Liver (tissue), 9 donors: ENCODE results near the gene NLRP4. TPM values are rescaled to one million over a fixed set of nuclear protein-coding genes. Genes with fewer than 3 reads are reported as not detected.

Source experiments
- DNase-seq: peaks from one replicate; pipeline ENCODE4 v3.0.0-alpha.2; 2017; ENCODE audit warnings: low spot score
- H3K27ac ChIP-seq, 2 donors: one replicate each; pipeline ENCODE4 v1.7.0; 2013; ENCODE audit warnings: inconsistent platforms in 2 of 2, low read length in 2 of 2, control low read depth in 1 of 2, low read depth in 1 of 2, mild to moderate bottlenecking in 1 of 2
- H3K27me3 ChIP-seq, 4 donors: one replicate each; pipeline versions ENCODE4 v1.6.1 to v1.7.0; 2013; ENCODE audit warnings: low read length in 3 of 4, inconsistent platforms in 1 of 4, mild to moderate bottlenecking in 1 of 4, moderate library complexity in 1 of 4; ENCODE audit not compliant: control insufficient read depth in 4 of 4, insufficient read depth in 4 of 4
- H3K36me3 ChIP-seq, 4 donors: one replicate each; pipeline versions ENCODE4 v1.6.1 to v1.7.0; 2013; ENCODE audit warnings: low read length in 3 of 4, mild to moderate bottlenecking in 3 of 4, low read depth in 1 of 4, moderate library complexity in 1 of 4; ENCODE audit not compliant: control insufficient read depth in 4 of 4, insufficient read depth in 3 of 4
- H3K4me1 ChIP-seq, 4 donors: one replicate each; pipeline versions ENCODE4 v1.6.1 to v1.7.0; 2013; ENCODE audit warnings: low read length in 3 of 4, mild to moderate bottlenecking in 3 of 4, moderate library complexity in 1 of 4; ENCODE audit not compliant: control insufficient read depth in 4 of 4, insufficient read depth in 4 of 4
- H3K4me3 ChIP-seq, 3 donors: one replicate each; pipeline versions ENCODE4 v1.6.1 to v1.7.0; 2013; ENCODE audit warnings: low read length in 3 of 3, control low read depth in 1 of 3, low read depth in 1 of 3, mild to moderate bottlenecking in 1 of 3
- H3K9ac ChIP-seq, 2 donors: one replicate each; pipeline ENCODE4 v1.7.0; 2013; ENCODE audit warnings: low read length in 2 of 2, mild to moderate bottlenecking in 2 of 2, moderate library complexity in 2 of 2, control low read depth in 1 of 2, low read depth in 1 of 2
- H3K9me3 ChIP-seq, 4 donors: one replicate each; pipeline versions ENCODE4 v1.6.1 to v1.7.0; 2013; ENCODE audit warnings: low read length in 3 of 4; ENCODE audit not compliant: control insufficient read depth in 4 of 4
- ATF3 ChIP-seq: IDR thresholded peaks from 2 replicates; pipeline ENCODE4 v1.6.1; 2016; ENCODE audit warnings: antibody characterized with exemption
- CTCF ChIP-seq: fragments of 150-350 bp; IDR thresholded peaks from 2 replicates; pipeline ENCODE4 v1.5.1; 2017; ENCODE audit warnings: improper control_type of control experiment, low read depth, low read length; ENCODE audit not compliant: missing input control
- EGR1 ChIP-seq, 2 donors: IDR thresholded peaks; 2 replicates each; pipeline ENCODE4 v1.6.1; 2016 to 2018; ENCODE audit warnings: antibody characterized with exemption in 2 of 2, low read depth in 2 of 2
- FOXA1 ChIP-seq: IDR thresholded peaks from 2 replicates; pipeline ENCODE4 v1.6.1; 2016; ENCODE audit warnings: antibody characterized with exemption
- FOXA2 ChIP-seq: IDR thresholded peaks from 2 replicates; pipeline ENCODE4 v1.6.1; 2016; ENCODE audit warnings: antibody characterized with exemption
- HNF4A ChIP-seq, 2 donors: conservative IDR thresholded peaks; 2 replicates each; pipeline ENCODE4 v1.6.1; 2016; ENCODE audit warnings: antibody characterized with exemption in 2 of 2, mild to moderate bottlenecking in 2 of 2
- HNF4G ChIP-seq: IDR thresholded peaks from 2 replicates; pipeline ENCODE4 v1.6.1; 2016; ENCODE audit warnings: antibody characterized with exemption
- JUND ChIP-seq, 2 donors: IDR thresholded peaks; 2 replicates each; pipeline ENCODE4 v1.6.1; 2016; ENCODE audit warnings: antibody characterized with exemption in 2 of 2
- RAD21 ChIP-seq, 2 donors: IDR thresholded peaks; 2 replicates each; pipeline ENCODE4 v1.6.1; 2016; ENCODE audit warnings: antibody characterized with exemption in 2 of 2, mild to moderate bottlenecking in 2 of 2
- REST ChIP-seq: IDR thresholded peaks from 2 replicates; pipeline ENCODE4 v1.6.1; 2016; ENCODE audit warnings: antibody characterized with exemption, mild to moderate bottlenecking
- ZBTB33 ChIP-seq: IDR thresholded peaks from 2 replicates; pipeline ENCODE4 v1.6.1; 2016; ENCODE audit warnings: antibody characterized with exemption
- WGBS: extraction: QIAGEN DNeasy Blood & Tissue Kit; methylation state at CpG from one replicate; pipeline ENCODE4 v1.1.7; 2013; 5-methylcytosine and 5-hydroxymethylcytosine counted together
- polyA plus RNA-seq, 2 donors: library from polyadenylated mRNA; stranded (reverse) in 1 of 2; unstranded in 1 of 2; fragments of 200-250 nt in 1 of 2; fragments of >200 nt in 1 of 2; fragmentation: Nextera tagmentation in 1 of 2; extraction: Ambion mirVana in 1 of 2; gene quantifications; one replicate each; pipeline versions ENCODE4 v1.2.1 to v1.2.3, GENCODE V29; 2013 to 2015
- total RNA-seq, 2 donors: library from RNA; depleted of rRNA; stranded (reverse); fragments of >200 nt; gene quantifications; one replicate each; pipeline ENCODE4 v1.2.3, GENCODE V29; 2014
- donor health status: healthy.
- donor health status: healthy.
- donor health status: healthy.
- donor health status: healthy.
- donor health status: healthy.

Gene NLRP4
- total and polyA plus RNA-seq, 4 donors: not detected

GRCh38 chr19:55866521-55866920 lies 30.2 kb downstream of the NLRP4 start (continued):
- TF ChIP-seq EGR1 (IDR thresholded peaks at IDR 0.05; ENCODE audit: low read depth in 2 of 2) (no peak), CTCF (no peak), HNF4A (conservative IDR thresholded peaks at IDR 0.05) (no peak), JUND (IDR thresholded peaks at IDR 0.05) (no peak), FOXA2 (no peak)

- Histone ChIP-seq H3K9me3 (peaks cover 0 to 7% (median 6%) of the 10 kb centered on the region in 4 donors), H3K4me1 (no peaks in the 10 kb centered on the region), H3K27ac (no peak overlapping the region), H3K36me3 (no peaks in the 10 kb centered on the region), H3K9ac (no peak overlapping the region), H3K4me3 (no peak overlapping the region), H3K27me3 (peaks cover 0 to 3% (median under 1%) of the 10 kb centered on the region in 4 donors)
- TF ChIP-seq FOXA1: no peak
- TF ChIP-seq RAD21 (IDR thresholded peaks at IDR 0.05): no peak
- TF ChIP-seq HNF4G: no peak
- no peak for TF ChIP-seq ATF3
- TF ChIP-seq REST: no peak
- TF ChIP-seq FOXA2: no peak
- TF ChIP-seq ZBTB33: no peak
- DNase-seq: no peak
- WGBS: 91% methylated on average over 7 of the region's 7 CpGs
These were observed 30.8 kb downstream of the NLRP4 start for GRCh38 chr19:55867101-55867500.

GRCh38 chr19:55870736-55871135 lies 34.4 kb downstream of the NLRP4 start:
- Histone ChIP-seq H3K4me1 (no peaks in the 10 kb centered on the region), H3K9ac (no peak overlapping the region), H3K4me3 (no peak overlapping the region), H3K9me3 (peaks cover 0 to 7% (median 4%) of the 10 kb centered on the region in 4 donors), H3K36me3 (no peaks in the 10 kb centered on the region), H3K27ac (no peak overlapping the region), H3K27me3 (peaks cover 0 to 3% (median under 1%) of the 10 kb centered on the region in 4 donors)
- DNase-seq: no peak
- no peak for TF ChIP-seq HNF4A (conservative IDR thresholded peaks at IDR 0.05)
- WGBS: 81% methylated on average over 11 of the region's 11 CpGs
